GM21390 (cell line): ENCODE measurements around the gene ZNF419.

Source experiments
- ATAC-seq: cut with Tn5 transposase; IDR thresholded peaks from one replicate; pipeline ENCODE4 v1.9.1; 2021; ENCODE audit not compliant: unreplicated experiment

The ZNF419 gene

GRCh38 chr19:57527136-57527881 lies 39.8 kb downstream of the ZNF419 start, which contains the start of gene ZNF549:
Gene ZNF549 (plus strand): TSS chr19:57527356. CDS start chr19:57527574, 218 bp downstream.
- peak; percentile 98 for ATAC-seq

DNA sequence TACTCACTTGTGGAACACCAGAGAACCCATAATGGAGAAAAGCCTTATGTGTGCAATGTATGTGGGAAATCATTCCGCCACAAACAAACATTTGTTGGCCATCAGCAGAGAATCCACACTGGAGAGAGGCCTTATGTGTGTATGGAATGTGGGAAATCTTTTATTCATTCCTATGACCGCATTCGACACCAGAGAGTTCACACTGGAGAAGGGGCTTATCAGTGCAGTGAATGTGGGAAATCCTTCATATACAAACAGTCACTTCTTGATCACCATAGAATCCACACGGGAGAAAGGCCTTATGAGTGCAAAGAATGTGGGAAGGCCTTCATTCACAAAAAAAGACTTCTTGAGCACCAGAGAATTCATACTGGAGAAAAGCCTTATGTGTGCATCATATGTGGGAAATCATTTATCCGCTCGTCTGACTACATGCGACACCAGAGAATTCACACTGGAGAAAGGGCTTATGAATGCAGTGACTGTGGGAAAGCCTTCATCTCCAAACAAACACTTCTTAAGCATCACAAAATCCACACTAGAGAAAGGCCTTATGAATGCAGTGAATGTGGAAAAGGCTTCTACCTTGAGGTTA lies 50.5 kb downstream of the ZNF419 start:
- no peak for ATAC-seq
